Suprapubic skin (tissue), 3 donors: ENCODE data around the gene STX1A.

ENCODE experiments used
- CTCF ChIP-seq, 2 donors: fragments of 200-600 bp in 1 of 2; fragments of 450-650 bp in 1 of 2; sonication (generic) in 1 of 2; IDR thresholded peaks; one replicate each; pipeline ENCODE4 v1.5.1; 2016 to 2019; ENCODE audit warnings: antibody characterized with exemption in 2 of 2, mild to moderate bottlenecking in 1 of 2, moderate library complexity in 1 of 2
- POLR2A ChIP-seq, 2 donors: fragments of 450-650 bp; IDR thresholded peaks; one replicate each; pipeline ENCODE4 v1.6.1; 2017; ENCODE audit warnings: antibody characterized with exemption in 2 of 2, mild to moderate bottlenecking in 2 of 2, moderate library complexity in 2 of 2

DNA sequence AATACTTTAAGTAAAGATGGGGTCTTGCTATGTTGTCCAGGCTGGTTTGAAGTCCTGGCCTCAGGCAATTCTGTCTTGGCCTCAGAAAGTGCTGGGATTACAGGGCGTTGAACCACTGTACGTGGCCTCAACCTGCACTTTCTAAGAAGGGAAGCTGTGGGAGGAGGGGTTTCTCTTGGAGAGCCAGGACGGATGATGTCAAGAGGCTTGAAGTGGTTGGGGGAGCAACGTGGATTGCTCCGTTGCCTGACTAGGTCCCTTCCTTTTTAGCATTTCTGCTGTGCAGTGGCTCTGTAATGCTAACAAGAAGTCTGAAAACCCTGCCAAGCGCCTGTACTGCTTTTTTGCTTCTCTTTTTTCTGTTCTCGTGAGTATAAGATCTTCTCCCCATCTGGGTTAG, 28.8 kb downstream of the STX1A start:
- TF ChIP-seq CTCF (IDR thresholded peaks at IDR 0.05) (no peak), POLR2A (IDR thresholded peaks at IDR 0.05) (no peak)
